Keratinocyte (primary cell): ENCODE data around the gene TTC33.

Experiments used
- CTCF ChIP-seq, 3 experiments: IDR thresholded peaks in 1 of 3; conservative IDR thresholded peaks in 1 of 3; optimal IDR thresholded peaks in 1 of 3; 2 replicates in 2 of 3; 3 replicates in 1 of 3; pipeline versions ENCODE3 to v1.5.1; 2011; ENCODE audit warnings: low read length in 3 of 3, mild to moderate bottlenecking in 3 of 3, moderate library complexity in 2 of 3, control low read depth in 1 of 3, inconsistent platforms in 1 of 3; ENCODE audit not compliant: insufficient read depth in 2 of 3; ENCODE audit errors: extremely low read depth in 1 of 3
- EZH2 ChIP-seq: IDR thresholded peaks from one replicate; pipeline ENCODE4 v1.6.1; 2012; ENCODE audit warnings: inconsistent platforms, mild to moderate bottlenecking, low read length, moderate library complexity

- TF ChIP-seq CTCF (optimal IDR thresholded peaks at IDR 0.05 in 1 of 3, IDR thresholded peaks at IDR 0.05 in 1 of 3, conservative IDR thresholded peaks at IDR 0.05 in 1 of 3; ENCODE audit: extremely low read depth in 1 of 3, insufficient read depth in 2 of 3, low read length in 3 of 3) (no peak), EZH2 (no peak)
Measured at GRCh38 chr5:40780199-40780598, 24.4 kb upstream of the TTC33 start.
